ENCODE measurements around the gene PIPOX.

GRCh38 chr17:29032013-29032856 is 10.7 kb upstream of the PIPOX start:
- TF ChIP-seq, protein P1, sequence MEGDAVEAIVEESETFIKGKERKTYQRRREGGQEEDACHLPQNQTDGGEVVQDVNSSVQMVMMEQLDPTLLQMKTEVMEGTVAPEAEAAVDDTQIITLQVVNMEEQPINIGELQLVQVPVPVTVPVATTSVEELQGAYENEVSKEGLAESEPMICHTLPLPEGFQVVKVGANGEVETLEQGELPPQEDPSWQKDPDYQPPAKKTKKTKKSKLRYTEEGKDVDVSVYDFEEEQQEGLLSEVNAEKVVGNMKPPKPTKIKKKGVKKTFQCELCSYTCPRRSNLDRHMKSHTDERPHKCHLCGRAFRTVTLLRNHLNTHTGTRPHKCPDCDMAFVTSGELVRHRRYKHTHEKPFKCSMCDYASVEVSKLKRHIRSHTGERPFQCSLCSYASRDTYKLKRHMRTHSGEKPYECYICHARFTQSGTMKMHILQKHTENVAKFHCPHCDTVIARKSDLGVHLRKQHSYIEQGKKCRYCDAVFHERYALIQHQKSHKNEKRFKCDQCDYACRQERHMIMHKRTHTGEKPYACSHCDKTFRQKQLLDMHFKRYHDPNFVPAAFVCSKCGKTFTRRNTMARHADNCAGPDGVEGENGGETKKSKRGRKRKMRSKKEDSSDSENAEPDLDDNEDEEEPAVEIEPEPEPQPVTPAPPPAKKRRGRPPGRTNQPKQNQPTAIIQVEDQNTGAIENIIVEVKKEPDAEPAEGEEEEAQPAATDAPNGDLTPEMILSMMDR (IDR thresholded peaks at IDR 0.05; ENCODE audit: extremely low read depth in 1 of 2, insufficient read depth in 1 of 2, low read depth in 1 of 2, low read length in 2 of 2), result no peak
- TF ChIP-seq EZH2 (IDR thresholded peaks at IDR 0.05; ENCODE audit: borderline replicate concordance, low read depth, low read length, severe bottlenecking) (no peak), POLR2A (IDR thresholded peaks at IDR 0.05; ENCODE audit: low read depth, low read length) (no peak), POLR2AphosphoS5 (IDR thresholded peaks at IDR 0.05; ENCODE audit: insufficient read depth, low read depth, low read length) (no peak), MYC (IDR thresholded peaks at IDR 0.05; ENCODE audit: low read depth, low read length) (no peak)
- TF ChIP-seq, protein P2, sequence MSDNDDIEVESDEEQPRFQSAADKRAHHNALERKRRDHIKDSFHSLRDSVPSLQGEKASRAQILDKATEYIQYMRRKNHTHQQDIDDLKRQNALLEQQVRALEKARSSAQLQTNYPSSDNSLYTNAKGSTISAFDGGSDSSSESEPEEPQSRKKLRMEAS (IDR thresholded peaks at IDR 0.05; ENCODE audit: insufficient read depth, insufficient read length), result no peak
